HG03135 (cell line): Measurements from ENCODE around the gene ZMAT5.

Experiments used
- ATAC-seq: cut with Tn5 transposase; IDR thresholded peaks from one replicate; pipeline ENCODE4 v1.9.1; 2021; ENCODE audit warnings: mild to moderate bottlenecking, moderate library complexity; ENCODE audit not compliant: unreplicated experiment

The ZMAT5 gene

GRCh38 chr22:29733362-29734201, 33.2 kb downstream of the ZMAT5 start:
- ATAC-seq, result no peak

GRCh38 chr22:29732883-29733282, 33.9 kb downstream of the ZMAT5 start:
- no peak for ATAC-seq

GRCh38 chr22:29731058-29731850, 35.6 kb downstream of the ZMAT5 start:
- ATAC-seq, result no peak

GRCh38 chr22:29729161-29729560, 37.6 kb downstream of the ZMAT5 start:
- no peak for ATAC-seq

- no peak for ATAC-seq
Observed at GRCh38 chr22:29727131-29727523, 39.7 kb downstream of the ZMAT5 start.

- ATAC-seq, result no peak
Observed at GRCh38 chr22:29726512-29727130, 40.2 kb downstream of the ZMAT5 start.

GRCh38 chr22:29726106-29726505, 40.7 kb downstream of the ZMAT5 start:
- ATAC-seq, result no peak

GRCh38 chr22:29724843-29725242, 42.0 kb downstream of the ZMAT5 start:
- no peak for ATAC-seq

- no peak for ATAC-seq
Observed at GRCh38 chr22:29723766-29724165, 43.0 kb downstream of the ZMAT5 start.

GRCh38 chr22:29722587-29722986, 44.2 kb downstream of the ZMAT5 start:
- ATAC-seq, result no peak

- no peak for ATAC-seq
Observed at GRCh38 chr22:29722151-29722550, 44.7 kb downstream of the ZMAT5 start.

GRCh38 chr22:29720811-29721323, 45.9 kb downstream of the ZMAT5 start:
- no peak for ATAC-seq

- no peak for ATAC-seq
Observed at GRCh38 chr22:29719899-29720645, 46.7 kb downstream of the ZMAT5 start, which contains the start of gene CABP7. CABP7 (plus strand) TSS chr22:29720003; CDS start chr22:29720425, 422 bp downstream.

- ATAC-seq, result no peak
Observed at GRCh38 chr22:29718949-29719898, 47.6 kb downstream of the ZMAT5 start.

GRCh38 chr22:29717789-29718188, 49.0 kb downstream of the ZMAT5 start:
- no peak for ATAC-seq

- no peak for ATAC-seq
Observed at GRCh38 chr22:29716814-29717545, 49.8 kb downstream of the ZMAT5 start.

GRCh38 chr22:29715705-29716104, 51.1 kb downstream of the ZMAT5 start:
- no peak for ATAC-seq

- no peak for ATAC-seq
Observed at GRCh38 chr22:29715240-29715639, 51.6 kb downstream of the ZMAT5 start.
